K562 (cell line): ENCODE measurements around the gene RAB3GAP2. TPM values are rescaled to one million over a fixed set of nuclear protein-coding genes. Genes with fewer than 3 reads are reported as not detected.

Experiments used
- CREB1 ChIP-seq, 2 experiments: sonication (generic) in 1 of 2; formaldehyde crosslinking in 1 of 2; IDR thresholded peaks; 2 replicates each; pipeline versions ENCODE4 v1.6.1 to v1.8.0; 2012 to 2022; ENCODE audit warnings: inconsistent platforms in 1 of 2, mild to moderate bottlenecking in 1 of 2, missing genetic modification reagents in 1 of 2, moderate library complexity in 1 of 2
- EHMT2 ChIP-seq: fragments of 450-650 bp; IDR thresholded peaks from 2 replicates; pipeline ENCODE4 v1.6.1; 2018; ENCODE audit warnings: antibody characterized with exemption
- FIP1L1 ChIP-seq: fragments of 200-400 bp; formaldehyde crosslinking; IDR thresholded peaks from 2 replicates; pipeline ENCODE4 v1.6.1; 2018; ENCODE audit warnings: mild to moderate bottlenecking, low read depth, low read length; ENCODE audit not compliant: poor library complexity, severe bottlenecking
- FOXK2 ChIP-seq, 2 experiments: fragments of 450-650 bp; IDR thresholded peaks in 1 of 2; conservative IDR thresholded peaks in 1 of 2; 2 replicates each; pipeline ENCODE4 v1.6.1; 2016; ENCODE audit warnings: low read depth in 2 of 2, mild to moderate bottlenecking in 1 of 2
- HIVEP1 ChIP-seq: fragments of 250-450 bp; sonication (Bioruptor Pico); IDR thresholded peaks from 2 replicates; pipeline ENCODE4 v1.4.0; 2020; ENCODE audit warnings: mild to moderate bottlenecking
- LCOR ChIP-seq: sonication (generic); formaldehyde crosslinking; IDR thresholded peaks from 2 replicates; pipeline ENCODE4 v1.8.0; 2022; ENCODE audit warnings: mild to moderate bottlenecking, missing genetic modification reagents
- MTA3 ChIP-seq: fragments of 450-650 bp; formaldehyde crosslinking; IDR thresholded peaks from 2 replicates; pipeline ENCODE4 v1.6.1; 2017; ENCODE audit warnings: mild to moderate bottlenecking, borderline replicate concordance
- NFRKB ChIP-seq: fragments of 450-650 bp; IDR thresholded peaks from 2 replicates; pipeline ENCODE4 v1.6.1; 2016; ENCODE audit warnings: low read depth
- NUFIP1 ChIP-seq: fragments of 450-650 bp; IDR thresholded peaks from 2 replicates; pipeline ENCODE4 v1.6.1; 2018; ENCODE audit not compliant: partially characterized antibody
- SMARCB1 ChIP-seq: IDR thresholded peaks from 2 replicates; pipeline ENCODE4 v1.6.1; 2011; ENCODE audit warnings: improper control_type of control experiment, low read depth; ENCODE audit not compliant: insufficient read length
- TCFL5 ChIP-seq: fragments of 250-450 bp; sonication (Bioruptor Pico); conservative IDR thresholded peaks from 2 replicates; pipeline ENCODE4 v1.6.1; 2021; ENCODE audit warnings: mild to moderate bottlenecking, moderate library complexity, matching md5 sums
- TRIM28 ChIP-seq: fragments of 450-650 bp; IDR thresholded peaks from 2 replicates; pipeline ENCODE4 v1.6.1; 2017
- ZC3H11A ChIP-seq: IDR thresholded peaks from 2 replicates; pipeline ENCODE4 v1.6.1; 2012; ENCODE audit warnings: low read depth, low read length, improper control_type of control experiment
- ZNF830 ChIP-seq: fragments of 250-450 bp; sonication (Bioruptor Pico); IDR thresholded peaks from 2 replicates; pipeline ENCODE4 v1.5.0; 2021; ENCODE audit warnings: mild to moderate bottlenecking
- polyA plus RNA-seq, 8 experiments: library from polyadenylated mRNA; depleted of rRNA in 4 of 8; stranded (reverse) in 5 of 8; unstranded in 3 of 8; fragments of >200 nt; fragmentation: Nextera tagmentation in 2 of 8; fragmentation: Illumina TruSeq in 1 of 8; extraction: Ambion mirVana in 2 of 8; extraction: Trizol in 1 of 8; gene quantifications; 2 replicates each; pipeline versions ENCODE4 v1.2.1 to v1.2.3, GENCODE V29; 2011 to 2014; ENCODE audit warnings: inconsistent platforms in 1 of 8, missing spikeins in 1 of 8
- total RNA-seq, 7 experiments: library from RNA; depleted of rRNA in 6 of 7; stranded (reverse); fragments of >200 nt in 6 of 7; fragmentation: Illumina TruSeq in 2 of 7; extraction: Trizol in 2 of 7; gene quantifications; 2 replicates each; pipeline versions ENCODE4 v1.2.1 to v1.2.3, GENCODE V29; 2011 to 2021; ENCODE audit warnings: low replicate concordance in 1 of 7
- TF ChIP-seq, protein P1 (sequence below), 2 experiments: fragments of 450-650 bp in 1 of 2; sonication (generic) in 1 of 2; formaldehyde crosslinking in 1 of 2; IDR thresholded peaks in 1 of 2; conservative IDR thresholded peaks in 1 of 2; 2 replicates each; pipeline versions ENCODE4 v1.6.1 to v1.8.1; 2016 to 2023; ENCODE audit warnings: mild to moderate bottlenecking in 2 of 2, moderate library complexity in 2 of 2, inconsistent platforms in 1 of 2, missing genetic modification reagents in 1 of 2
- TF ChIP-seq, protein P2 (sequence below): sonication (generic); formaldehyde crosslinking; IDR thresholded peaks from 2 replicates; pipeline ENCODE4 v1.8.0; 2022; ENCODE audit warnings: mild to moderate bottlenecking, missing genetic modification reagents
- TF ChIP-seq, protein P3 (sequence below): fragments of 150-350 bp; conservative IDR thresholded peaks from 2 replicates; pipeline ENCODE4 v1.6.1; 2014; ENCODE audit warnings: low read length

The RAB3GAP2 gene
- total and polyA plus RNA-seq, 9 of the 15 experiments (the other 6 are each of a cell fraction or from before 2014, with no cell fraction given), result 14.1 to 69.1 (median 32.2) TPM

DNA sequence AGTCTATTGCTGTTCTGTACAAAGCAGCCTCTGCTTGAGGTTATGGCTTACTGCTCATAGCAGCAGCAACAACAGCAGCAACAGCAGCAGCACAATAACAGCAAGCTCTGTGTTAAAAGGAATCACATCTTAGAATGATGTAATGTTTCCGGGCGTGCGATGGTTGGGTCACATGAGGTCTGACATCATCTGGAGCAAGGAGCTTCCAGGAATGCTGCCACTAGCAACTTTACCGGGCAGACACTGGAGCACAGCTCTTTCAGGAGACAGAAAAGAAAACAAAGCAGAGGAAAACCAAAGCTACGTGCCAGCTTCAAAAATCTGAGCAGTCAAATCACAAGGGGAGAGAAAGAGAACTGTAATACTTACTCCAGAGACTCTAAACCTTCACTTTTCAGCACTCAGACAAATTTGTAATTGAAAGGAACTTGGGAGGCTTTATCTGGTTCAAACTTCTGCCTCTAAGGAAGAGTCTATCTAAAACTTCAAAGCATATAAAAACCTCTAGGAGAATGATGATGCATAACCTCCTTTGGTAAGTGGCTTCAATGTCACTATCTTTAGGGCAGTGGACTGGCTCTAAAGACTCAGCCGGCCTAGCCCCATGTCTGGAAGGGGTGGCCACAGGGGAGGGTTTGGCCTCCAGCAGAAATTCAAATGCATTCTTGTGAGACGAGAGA, 28.3 kb upstream of the RAB3GAP2 start (continued):
- TF ChIP-seq, protein P1, sequence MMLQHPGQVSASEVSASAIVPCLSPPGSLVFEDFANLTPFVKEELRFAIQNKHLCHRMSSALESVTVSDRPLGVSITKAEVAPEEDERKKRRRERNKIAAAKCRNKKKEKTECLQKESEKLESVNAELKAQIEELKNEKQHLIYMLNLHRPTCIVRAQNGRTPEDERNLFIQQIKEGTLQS (IDR thresholded peaks at IDR 0.05), result peak; percentile 99
- TF ChIP-seq, protein P1 (CRISPR knock-in tag; conservative IDR thresholded peaks at IDR 0.05), result peak; percentile 67; the same call in 1 of the 2 replicates
- no peak for TF ChIP-seq FIP1L1
- TF ChIP-seq LCOR (CRISPR knock-in tag), result no peak
- TF ChIP-seq ZC3H11A, result no peak
- no peak for TF ChIP-seq TCFL5
- no peak for TF ChIP-seq ZNF830 (CRISPR knock-in tag)
- no peak for TF ChIP-seq NUFIP1
- TF ChIP-seq MTA3, result peak; percentile 70; the same call in 1 of the 2 replicates
- TF ChIP-seq FOXK2 (conservative IDR thresholded peaks at IDR 0.05 in 1 of 2, IDR thresholded peaks at IDR 0.05 in 1 of 2; ENCODE audit: low read depth in 2 of 2), result peak; percentile 85 to 87
- TF ChIP-seq, protein P2, sequence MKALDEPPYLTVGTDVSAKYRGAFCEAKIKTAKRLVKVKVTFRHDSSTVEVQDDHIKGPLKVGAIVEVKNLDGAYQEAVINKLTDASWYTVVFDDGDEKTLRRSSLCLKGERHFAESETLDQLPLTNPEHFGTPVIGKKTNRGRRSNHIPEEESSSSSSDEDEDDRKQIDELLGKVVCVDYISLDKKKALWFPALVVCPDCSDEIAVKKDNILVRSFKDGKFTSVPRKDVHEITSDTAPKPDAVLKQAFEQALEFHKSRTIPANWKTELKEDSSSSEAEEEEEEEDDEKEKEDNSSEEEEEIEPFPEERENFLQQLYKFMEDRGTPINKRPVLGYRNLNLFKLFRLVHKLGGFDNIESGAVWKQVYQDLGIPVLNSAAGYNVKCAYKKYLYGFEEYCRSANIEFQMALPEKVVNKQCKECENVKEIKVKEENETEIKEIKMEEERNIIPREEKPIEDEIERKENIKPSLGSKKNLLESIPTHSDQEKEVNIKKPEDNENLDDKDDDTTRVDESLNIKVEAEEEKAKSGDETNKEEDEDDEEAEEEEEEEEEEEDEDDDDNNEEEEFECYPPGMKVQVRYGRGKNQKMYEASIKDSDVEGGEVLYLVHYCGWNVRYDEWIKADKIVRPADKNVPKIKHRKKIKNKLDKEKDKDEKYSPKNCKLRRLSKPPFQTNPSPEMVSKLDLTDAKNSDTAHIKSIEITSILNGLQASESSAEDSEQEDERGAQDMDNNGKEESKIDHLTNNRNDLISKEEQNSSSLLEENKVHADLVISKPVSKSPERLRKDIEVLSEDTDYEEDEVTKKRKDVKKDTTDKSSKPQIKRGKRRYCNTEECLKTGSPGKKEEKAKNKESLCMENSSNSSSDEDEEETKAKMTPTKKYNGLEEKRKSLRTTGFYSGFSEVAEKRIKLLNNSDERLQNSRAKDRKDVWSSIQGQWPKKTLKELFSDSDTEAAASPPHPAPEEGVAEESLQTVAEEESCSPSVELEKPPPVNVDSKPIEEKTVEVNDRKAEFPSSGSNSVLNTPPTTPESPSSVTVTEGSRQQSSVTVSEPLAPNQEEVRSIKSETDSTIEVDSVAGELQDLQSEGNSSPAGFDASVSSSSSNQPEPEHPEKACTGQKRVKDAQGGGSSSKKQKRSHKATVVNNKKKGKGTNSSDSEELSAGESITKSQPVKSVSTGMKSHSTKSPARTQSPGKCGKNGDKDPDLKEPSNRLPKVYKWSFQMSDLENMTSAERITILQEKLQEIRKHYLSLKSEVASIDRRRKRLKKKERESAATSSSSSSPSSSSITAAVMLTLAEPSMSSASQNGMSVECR (CRISPR knock-in tag), result no peak
- peak; percentile 69 for TF ChIP-seq CREB1 (IDR thresholded peaks at IDR 0.05)
- no peak; the same call in 1 of the 2 replicates for TF ChIP-seq CREB1 (CRISPR knock-in tag; IDR thresholded peaks at IDR 0.05)
- TF ChIP-seq HIVEP1 (CRISPR knock-in tag), result no peak
- 0 out of 2 replicates have a peak, but pooled peaks have one; percentile 47 for TF ChIP-seq EHMT2
- no peak for TF ChIP-seq SMARCB1
- TF ChIP-seq NFRKB, result peak; percentile 58; the same call in 1 of the 2 replicates
- no peak; the same call in 1 of the 2 replicates for TF ChIP-seq TRIM28
- TF ChIP-seq, protein P3, sequence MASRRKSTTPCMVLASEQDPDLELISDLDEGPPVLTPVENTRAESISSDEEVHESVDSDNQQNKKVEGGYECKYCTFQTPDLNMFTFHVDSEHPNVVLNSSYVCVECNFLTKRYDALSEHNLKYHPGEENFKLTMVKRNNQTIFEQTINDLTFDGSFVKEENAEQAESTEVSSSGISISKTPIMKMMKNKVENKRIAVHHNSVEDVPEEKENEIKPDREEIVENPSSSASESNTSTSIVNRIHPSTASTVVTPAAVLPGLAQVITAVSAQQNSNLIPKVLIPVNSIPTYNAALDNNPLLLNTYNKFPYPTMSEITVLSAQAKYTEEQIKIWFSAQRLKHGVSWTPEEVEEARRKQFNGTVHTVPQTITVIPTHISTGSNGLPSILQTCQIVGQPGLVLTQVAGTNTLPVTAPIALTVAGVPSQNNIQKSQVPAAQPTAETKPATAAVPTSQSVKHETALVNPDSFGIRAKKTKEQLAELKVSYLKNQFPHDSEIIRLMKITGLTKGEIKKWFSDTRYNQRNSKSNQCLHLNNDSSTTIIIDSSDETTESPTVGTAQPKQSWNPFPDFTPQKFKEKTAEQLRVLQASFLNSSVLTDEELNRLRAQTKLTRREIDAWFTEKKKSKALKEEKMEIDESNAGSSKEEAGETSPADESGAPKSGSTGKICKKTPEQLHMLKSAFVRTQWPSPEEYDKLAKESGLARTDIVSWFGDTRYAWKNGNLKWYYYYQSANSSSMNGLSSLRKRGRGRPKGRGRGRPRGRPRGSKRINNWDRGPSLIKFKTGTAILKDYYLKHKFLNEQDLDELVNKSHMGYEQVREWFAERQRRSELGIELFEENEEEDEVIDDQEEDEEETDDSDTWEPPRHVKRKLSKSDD, result no peak
